SK-N-MC (cell line): ENCODE results near the gene CCDC7.

Experiments used
- EZH2 ChIP-seq: fragments of 200-600 bp; sonication (generic); IDR thresholded peaks from one replicate; pipeline ENCODE4 v1.6.1; 2017; ENCODE audit warnings: antibody characterized with exemption
- POLR2AphosphoS5 ChIP-seq: IDR thresholded peaks from 2 replicates; pipeline ENCODE4 v1.6.1; 2012; ENCODE audit warnings: mild to moderate bottlenecking, low read depth, low read length, borderline replicate concordance

- TF ChIP-seq EZH2 (no peak), POLR2AphosphoS5 (no peak)
Observed at GRCh38 chr10:32582946-32583345, 137.0 kb downstream of the CCDC7 start.
